ENCODE measurements around the gene EEIG2. TPM values are rescaled to one million over a fixed set of nuclear protein-coding genes. Genes with fewer than 3 reads are reported as not detected.

EEIG2 gene
- total and polyA plus RNA-seq, 8 donors = 3.1 to 33.2 (median 9.7) TPM

DNA sequence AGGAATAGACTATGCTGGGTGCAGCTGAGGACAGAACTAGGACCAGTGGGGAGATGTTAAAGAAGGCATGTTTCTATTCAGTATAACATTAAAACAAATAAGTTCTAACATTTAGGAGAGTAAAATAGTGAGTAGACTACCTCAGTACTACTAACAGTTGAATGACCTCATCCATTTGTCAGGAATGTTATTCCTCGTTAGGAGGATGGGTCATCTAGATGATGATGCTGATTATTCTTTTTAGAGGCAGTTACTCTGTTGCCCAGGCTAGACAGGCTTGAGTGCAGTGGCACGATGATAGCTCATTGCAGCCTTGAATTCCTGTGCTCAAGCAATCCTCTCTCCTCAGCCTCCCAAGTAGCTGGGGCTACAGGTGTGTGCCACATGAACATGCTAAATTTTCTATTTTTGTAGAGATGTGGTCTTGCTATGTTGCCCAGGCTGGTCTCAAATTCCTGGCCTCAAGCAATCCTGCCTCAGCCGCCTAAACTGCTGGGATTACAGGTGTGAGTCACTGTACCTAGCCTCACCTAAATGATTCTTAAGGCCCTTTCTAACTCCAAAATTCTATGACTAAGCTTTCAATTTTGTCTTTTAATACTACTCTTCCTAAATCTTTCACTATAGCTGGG, 9.3 kb downstream of the EEIG2 start:
- H3K4me1 ChIP-seq = peaks cover 0 to 18% (median under 1%) of the 10 kb centered on the region in 4 donors
- no peak for TF ChIP-seq POLR2AphosphoS5 (IDR thresholded peaks at IDR 0.05)
- intact Hi-C loops (cut with DNase I; ENCODE audit: low total_unique reads) = no loop called here
- no peak overlapping the region for H3K27ac ChIP-seq
- H3K36me3 ChIP-seq = no peaks in the 10 kb centered on the region
- H3K27me3 ChIP-seq = no peaks in the 10 kb centered on the region
- no peak for DNase-seq
- H3K9me3 ChIP-seq = no peaks in the 10 kb centered on the region
- H3K4me3 ChIP-seq = no peak overlapping the region
- WGBS, 5 donors = 94 to 98% (median 97%) methylated on average over 3 of the region's 3 CpGs

- no peaks in the 10 kb centered on the region for H3K9me3 ChIP-seq
- H3K4me1 ChIP-seq = peaks cover 0 to 18% (median 0%) of the 10 kb centered on the region in 4 donors
- intact Hi-C loops (cut with DNase I; ENCODE audit: low total_unique reads) = no loop called here
- DNase-seq = peak in 1 of 2 donors; percentile 43
- no peaks in the 10 kb centered on the region for H3K27me3 ChIP-seq
- no peak overlapping the region for H3K27ac ChIP-seq
- TF ChIP-seq EP300 (IDR thresholded peaks at IDR 0.05) = no peak
- no peak for TF ChIP-seq POLR2AphosphoS5 (IDR thresholded peaks at IDR 0.05)
- no peak for TF ChIP-seq POLR2A (IDR thresholded peaks at IDR 0.05)
- TF ChIP-seq, protein P1, sequence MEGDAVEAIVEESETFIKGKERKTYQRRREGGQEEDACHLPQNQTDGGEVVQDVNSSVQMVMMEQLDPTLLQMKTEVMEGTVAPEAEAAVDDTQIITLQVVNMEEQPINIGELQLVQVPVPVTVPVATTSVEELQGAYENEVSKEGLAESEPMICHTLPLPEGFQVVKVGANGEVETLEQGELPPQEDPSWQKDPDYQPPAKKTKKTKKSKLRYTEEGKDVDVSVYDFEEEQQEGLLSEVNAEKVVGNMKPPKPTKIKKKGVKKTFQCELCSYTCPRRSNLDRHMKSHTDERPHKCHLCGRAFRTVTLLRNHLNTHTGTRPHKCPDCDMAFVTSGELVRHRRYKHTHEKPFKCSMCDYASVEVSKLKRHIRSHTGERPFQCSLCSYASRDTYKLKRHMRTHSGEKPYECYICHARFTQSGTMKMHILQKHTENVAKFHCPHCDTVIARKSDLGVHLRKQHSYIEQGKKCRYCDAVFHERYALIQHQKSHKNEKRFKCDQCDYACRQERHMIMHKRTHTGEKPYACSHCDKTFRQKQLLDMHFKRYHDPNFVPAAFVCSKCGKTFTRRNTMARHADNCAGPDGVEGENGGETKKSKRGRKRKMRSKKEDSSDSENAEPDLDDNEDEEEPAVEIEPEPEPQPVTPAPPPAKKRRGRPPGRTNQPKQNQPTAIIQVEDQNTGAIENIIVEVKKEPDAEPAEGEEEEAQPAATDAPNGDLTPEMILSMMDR (IDR thresholded peaks at IDR 0.05) = peak in 1 of 7 experiments; percentile 12
- no peak overlapping the region for H3K4me3 ChIP-seq
- no peaks in the 10 kb centered on the region for H3K36me3 ChIP-seq
Measured at GRCh38 chr1:108570128-108570527, 10.2 kb downstream of the EEIG2 start.

DNA sequence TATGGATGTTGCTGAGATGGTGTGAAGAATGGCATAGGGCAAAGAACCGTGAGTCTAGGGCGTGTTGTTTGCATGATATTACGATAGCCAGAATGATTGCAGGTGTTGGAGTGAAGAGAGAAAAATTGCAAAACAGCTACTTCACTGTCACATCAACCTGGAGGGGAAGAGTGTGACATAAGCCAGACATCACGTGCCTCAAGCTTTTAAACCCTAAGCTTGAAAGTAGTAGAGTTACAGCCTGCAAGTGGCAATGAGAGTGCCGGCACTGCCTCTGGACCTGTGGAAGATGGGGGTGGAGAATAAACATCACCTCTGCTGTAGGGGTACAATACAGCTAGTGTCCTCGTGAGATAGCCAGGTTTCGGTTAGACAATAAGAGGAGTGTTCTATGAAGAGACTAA, 11.1 kb downstream of the EEIG2 start:
- intact Hi-C loops (cut with DNase I; ENCODE audit: low total_unique reads) = no loop called here
- Histone ChIP-seq H3K27ac (no peak overlapping the region), H3K4me1 (peaks cover 0 to 18% (median 2%) of the 10 kb centered on the region in 4 donors), H3K4me3 (no peak overlapping the region), H3K36me3 (no peaks in the 10 kb centered on the region), H3K9me3 (no peaks in the 10 kb centered on the region), H3K27me3 (no peaks in the 10 kb centered on the region)
- DNase-seq = no peak
- 73 to 78% (median 74%) methylated on average over 7 of the region's 7 CpGs for WGBS, 5 donors
- TF ChIP-seq EP300 (IDR thresholded peaks at IDR 0.05) = no peak
- no peak for TF ChIP-seq POLR2AphosphoS5 (IDR thresholded peaks at IDR 0.05)

DNA sequence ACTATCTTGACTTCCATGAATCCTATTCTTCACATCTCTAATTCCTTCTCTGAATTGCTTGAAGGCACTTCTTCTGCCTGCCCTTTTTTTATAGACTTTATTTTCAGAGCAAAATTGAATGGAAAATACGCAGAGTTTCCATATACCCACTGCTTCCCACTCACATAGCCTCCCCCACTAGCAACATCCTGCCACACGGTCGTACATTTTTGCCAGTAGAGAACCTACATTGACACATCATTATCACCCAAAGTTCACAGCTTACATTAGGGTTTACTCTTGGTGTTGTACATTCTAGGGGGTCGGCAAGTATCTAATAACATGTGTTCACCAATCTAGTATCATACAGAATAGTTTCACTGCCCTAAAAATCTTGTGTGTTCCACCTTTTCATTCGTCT, 12.3 kb downstream of the EEIG2 start:
- intact Hi-C loops (cut with DNase I; ENCODE audit: low total_unique reads) = no loop called here
- TF ChIP-seq EP300 (IDR thresholded peaks at IDR 0.05) (no peak), POLR2A (IDR thresholded peaks at IDR 0.05) (no peak)
- TF ChIP-seq, protein P1 (IDR thresholded peaks at IDR 0.05) = no peak
- no peaks in the 10 kb centered on the region for H3K9me3 ChIP-seq
- peaks cover 0 to 18% (median 2%) of the 10 kb centered on the region in 4 donors for H3K4me1 ChIP-seq
- WGBS, 5 donors = 87 to 91% (median 87%) methylated on average over 5 of the region's 5 CpGs
- no peak overlapping the region for H3K4me3 ChIP-seq
- no peaks in the 10 kb centered on the region for H3K36me3 ChIP-seq
- no peak overlapping the region for H3K27ac ChIP-seq
- H3K27me3 ChIP-seq = no peaks in the 10 kb centered on the region
- no peak for DNase-seq

DNA sequence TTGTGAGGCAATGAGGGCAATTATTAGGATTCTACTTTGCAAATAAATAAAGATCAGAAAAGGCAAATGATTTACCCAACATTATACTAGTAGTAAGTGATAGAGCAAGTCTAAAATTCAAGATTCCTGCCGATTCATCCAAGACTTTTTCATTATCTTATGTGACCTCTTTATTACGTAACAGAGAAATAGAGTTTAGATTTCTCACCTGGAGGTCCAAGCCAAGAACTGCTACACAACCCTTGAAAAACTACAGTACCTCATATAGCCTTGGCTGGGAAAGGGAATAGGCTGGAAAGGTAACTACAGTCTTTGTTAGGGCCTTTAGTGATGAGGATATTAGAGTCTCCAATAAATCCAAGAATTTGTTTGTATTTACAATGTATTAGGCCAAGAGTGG, 13.3 kb downstream of the EEIG2 start:
- Histone ChIP-seq H3K36me3 (no peaks in the 10 kb centered on the region), H3K4me3 (no peak overlapping the region), H3K27me3 (no peaks in the 10 kb centered on the region), H3K27ac (no peak overlapping the region), H3K4me1 (peaks cover 0 to 18% (median 2%) of the 10 kb centered on the region in 4 donors), H3K9me3 (no peaks in the 10 kb centered on the region)
- 90 to 98% (median 94%) methylated on average over 2 of the region's 2 CpGs for WGBS, 5 donors
- TF ChIP-seq, protein P1 (IDR thresholded peaks at IDR 0.05) = no peak
- TF ChIP-seq POLR2A (IDR thresholded peaks at IDR 0.05) = no peak
- no peak for TF ChIP-seq POLR2AphosphoS5 (IDR thresholded peaks at IDR 0.05)
- TF ChIP-seq EP300 (IDR thresholded peaks at IDR 0.05) = no peak
- DNase-seq = no peak
- intact Hi-C loops (cut with DNase I; ENCODE audit: low total_unique reads) = no loop called here
